ENCODE data around the gene CSRP3. TPM values are rescaled to one million over a fixed set of nuclear protein-coding genes. Genes with fewer than 3 reads are reported as not detected.

The CSRP3 gene
- total and polyA plus RNA-seq, 8 donors = 0.15 to 1.7 (median 0.31) TPM; not detected in 5

DNA sequence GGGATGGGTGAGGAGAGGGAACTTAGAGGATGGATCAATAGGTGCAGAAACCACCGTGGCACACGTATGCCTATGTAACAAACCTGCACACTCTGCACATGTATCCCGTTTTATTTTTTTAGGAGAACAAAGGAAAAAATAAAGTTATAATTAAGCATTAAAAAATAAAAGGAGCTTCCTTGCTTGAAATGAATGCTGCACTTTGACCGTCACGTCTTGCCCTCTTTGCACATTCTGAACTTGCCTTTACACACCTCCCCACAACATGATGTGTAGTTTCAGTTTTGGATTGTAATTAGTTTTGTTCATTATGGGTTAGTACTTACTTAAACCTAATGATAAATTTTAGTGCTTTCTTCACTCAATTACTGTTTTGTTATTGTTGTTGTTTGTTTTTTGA is 3.1 kb upstream of the CSRP3 start:
- WGBS, 5 donors = 91 to 96% (median 91%) methylated on average over 5 of the region's 5 CpGs

GRCh38 chr11:19200410-19201201 is 1.2 kb downstream of the CSRP3 start:
- H3K27me3 ChIP-seq = no peaks in the 10 kb centered on the region
- H3K27ac ChIP-seq = peak overlapping the region in 4 of 5 donors; percentile 20 to 58 (median 48)
- peak in 1 of 3 donors; percentile 33 for TF ChIP-seq POLR2AphosphoS5 (IDR thresholded peaks at IDR 0.05)
- no peak for TF ChIP-seq POLR2A (IDR thresholded peaks at IDR 0.05)
- TF ChIP-seq CTCF (IDR thresholded peaks at IDR 0.05) = no peak
- 9 to 29% (median 19%) methylated on average over 6 of the region's 6 CpGs for WGBS, 5 donors
- peak; percentile 42 to 71 for DNase-seq
- H3K4me3 ChIP-seq = no peak overlapping the region
- H3K4me1 ChIP-seq = peaks cover 0 to 19% (median 8%) of the 10 kb centered on the region in 4 donors
- no peaks in the 10 kb centered on the region for H3K9me3 ChIP-seq
- H3K36me3 ChIP-seq = no peaks in the 10 kb centered on the region
- intact Hi-C loops (cut with DNase I; ENCODE audit: low total_unique reads) = no loop called here

More for the DNA sequence above, 3.1 kb upstream of the CSRP3 start:
- no peaks in the 10 kb centered on the region for H3K9me3 ChIP-seq
- DNase-seq = no peak
- H3K4me1 ChIP-seq = peaks cover 6 to 21% (median 6%) of the 10 kb centered on the region in 4 donors
- no peaks in the 10 kb centered on the region for H3K36me3 ChIP-seq
- TF ChIP-seq EP300 (IDR thresholded peaks at IDR 0.05) (no peak), CTCF (IDR thresholded peaks at IDR 0.05) (no peak), POLR2A (IDR thresholded peaks at IDR 0.05) (no peak), POLR2AphosphoS5 (IDR thresholded peaks at IDR 0.05) (no peak)
- no peak overlapping the region for H3K27ac ChIP-seq
- H3K4me3 ChIP-seq = no peak overlapping the region
- H3K27me3 ChIP-seq = peaks cover 0 to 4% (median 4%) of the 10 kb centered on the region in 3 donors
- intact Hi-C loops (cut with DNase I; ENCODE audit: low total_unique reads) = no loop called here

GRCh38 chr11:19199771-19200170 is 2.0 kb downstream of the CSRP3 start:
- WGBS, 5 donors = 3 to 20% (median 5%) methylated on average over 3 of the region's 3 CpGs
- Histone ChIP-seq H3K36me3 (no peaks in the 10 kb centered on the region), H3K4me3 (no peak overlapping the region), H3K9me3 (no peaks in the 10 kb centered on the region), H3K27me3 (no peaks in the 10 kb centered on the region), H3K4me1 (peaks cover 0 to 19% (median 8%) of the 10 kb centered on the region in 4 donors), H3K27ac (peak overlapping the region in 4 of 5 donors; percentile 16 to 58 (median 48))
- intact Hi-C loops (cut with DNase I; ENCODE audit: low total_unique reads) = no loop called here
- DNase-seq = peak in 1 of 2 donors; percentile 64
- TF ChIP-seq POLR2AphosphoS5 (IDR thresholded peaks at IDR 0.05) = no peak
- no peak for TF ChIP-seq CTCF (IDR thresholded peaks at IDR 0.05)
- no peak for TF ChIP-seq POLR2A (IDR thresholded peaks at IDR 0.05)
- no peak for TF ChIP-seq EP300 (IDR thresholded peaks at IDR 0.05)

GRCh38 chr11:19199048-19199447 is 2.7 kb downstream of the CSRP3 start:
- intact Hi-C loops (cut with DNase I; ENCODE audit: low total_unique reads) = no loop called here
- peaks cover 0 to 19% (median 8%) of the 10 kb centered on the region in 4 donors for H3K4me1 ChIP-seq
- DNase-seq = peak; percentile 29 to 58
- no peaks in the 10 kb centered on the region for H3K9me3 ChIP-seq
- 33 to 72% (median 69%) methylated on average over 7 of the region's 7 CpGs for WGBS, 5 donors
- H3K27ac ChIP-seq = peak overlapping the region; percentile 16 to 58 (median 41)
- H3K4me3 ChIP-seq = no peak overlapping the region
- no peaks in the 10 kb centered on the region for H3K36me3 ChIP-seq
- no peaks in the 10 kb centered on the region for H3K27me3 ChIP-seq
- no peak for TF ChIP-seq POLR2A (IDR thresholded peaks at IDR 0.05)
- TF ChIP-seq CTCF (IDR thresholded peaks at IDR 0.05) = no peak
- TF ChIP-seq POLR2AphosphoS5 (IDR thresholded peaks at IDR 0.05) = no peak
- TF ChIP-seq EP300 (IDR thresholded peaks at IDR 0.05) = no peak

Data from stomach (tissue), 9 donors.